HEK293 (cell line): ENCODE measurements around the gene PPP2R5E.
"Not testable (repeated sequence)": the region's sequence is repeated elsewhere in the genome, so short reads cannot be mapped to it uniquely, and the experiment has no call there.

ENCODE experiments used
- CTCF ChIA-PET: fragments of 350-600 bp; formaldehyde crosslinking; extraction: SDS; loops from one replicate; lab custom pipeline; 2021; ENCODE audit warnings: antibody characterized with exemption; lab: Yijun Ruan, JAX
- POLR2A ChIA-PET: fragments of 300-600 bp; formaldehyde crosslinking; extraction: SDS; loops from one replicate; lab custom pipeline; 2020; ENCODE audit warnings: antibody characterized with exemption, inconsistent platforms; lab: Yijun Ruan, JAX
- H3K27ac ChIP-seq: fragments of 200-500 bp; sonication (Bioruptor generic); 2 replicates; pipeline ENCODE4 v1.5.1; 2014; ENCODE audit warnings: low read depth, low read length, control low read depth, inconsistent platforms; ENCODE audit errors: extremely low read depth
- H3K36me3 ChIP-seq, 2 experiments: fragments of 200-500 bp in 1 of 2; sonication (Bioruptor generic) in 1 of 2; 1 replicate in 1 of 2; 2 replicates in 1 of 2; pipeline ENCODE4 v1.5.1; 2014 to 2017; ENCODE audit warnings: inconsistent platforms in 2 of 2, low read length in 2 of 2; ENCODE audit not compliant: control insufficient read depth in 2 of 2, insufficient read depth in 1 of 2
- H3K4me1 ChIP-seq: fragments of 200-500 bp; sonication (Bioruptor generic); 2 replicates; pipeline ENCODE4 v1.5.1; 2014; ENCODE audit warnings: mild to moderate bottlenecking, low read length, inconsistent platforms; ENCODE audit not compliant: control insufficient read depth, insufficient read depth
- H3K4me3 ChIP-seq: 2 replicates; pipeline ENCODE4 v1.5.1; 2011; ENCODE audit warnings: low read depth, mild to moderate bottlenecking, control low read depth, low read length, moderate library complexity
- H3K9me3 ChIP-seq: fragments of 200-500 bp; sonication (Bioruptor generic); 2 replicates; pipeline ENCODE4 v1.5.1; 2014; ENCODE audit warnings: low read depth, low read length, inconsistent platforms; ENCODE audit not compliant: control insufficient read depth, insufficient read depth
- FEZF1 ChIP-seq: fragments of 450-650 bp; formaldehyde crosslinking; IDR thresholded peaks from 2 replicates; pipeline ENCODE4 v1.5.1; 2016; ENCODE audit warnings: missing biosample characterization, missing genetic modification characterization
- GLI4 ChIP-seq: fragments of 450-650 bp; formaldehyde crosslinking; IDR thresholded peaks from 2 replicates; pipeline ENCODE4 v1.5.1; 2016; ENCODE audit warnings: missing biosample characterization, missing genetic modification characterization
- GLIS1 ChIP-seq: fragments of 450-650 bp; formaldehyde crosslinking; IDR thresholded peaks from 2 replicates; pipeline ENCODE4 v1.5.1; 2016; ENCODE audit warnings: missing biosample characterization, missing genetic modification characterization
- PRDM1 ChIP-seq: fragments of 450-650 bp; formaldehyde crosslinking; IDR thresholded peaks from 2 replicates; pipeline ENCODE4; 2016; ENCODE audit warnings: missing biosample characterization, missing genetic modification characterization
- PRDM6 ChIP-seq: fragments of 450-650 bp; formaldehyde crosslinking; IDR thresholded peaks from 2 replicates; pipeline ENCODE4 v1.5.1; 2017; ENCODE audit warnings: missing biosample characterization, missing genetic modification characterization
- ZFHX2 ChIP-seq: fragments of 450-650 bp; formaldehyde crosslinking; conservative IDR thresholded peaks from 2 replicates; pipeline ENCODE4 v1.5.1; 2016; ENCODE audit warnings: missing biosample characterization, missing genetic modification characterization
- ZFP3 ChIP-seq: fragments of 450-650 bp; formaldehyde crosslinking; IDR thresholded peaks from 2 replicates; pipeline ENCODE4 v1.5.1; 2016; ENCODE audit warnings: low read depth, missing biosample characterization, missing genetic modification characterization
- ZNF18 ChIP-seq: fragments of 450-650 bp; formaldehyde crosslinking; IDR thresholded peaks from 2 replicates; pipeline ENCODE4 v1.5.1; 2016; ENCODE audit warnings: missing biosample characterization, missing genetic modification characterization
- ZNF211 ChIP-seq: fragments of 450-650 bp; formaldehyde crosslinking; IDR thresholded peaks from 2 replicates; pipeline ENCODE4 v1.5.1; 2016; ENCODE audit warnings: low read depth, missing biosample characterization, missing genetic modification characterization
- ZNF274 ChIP-seq, 2 experiments: fragments of 200-500 bp in 1 of 2; fragments of 450-650 bp in 1 of 2; sonication (Bioruptor generic) in 1 of 2; formaldehyde crosslinking in 1 of 2; IDR thresholded peaks; 2 replicates each; pipeline versions ENCODE4 v1.5.1 to v1.6.1; 2014 to 2016; ENCODE audit warnings: borderline replicate concordance in 1 of 2, inconsistent platforms in 1 of 2, low read length in 1 of 2, missing biosample characterization in 1 of 2, missing genetic modification characterization in 1 of 2
- ZNF335 ChIP-seq: fragments of 450-650 bp; formaldehyde crosslinking; conservative IDR thresholded peaks from 2 replicates; pipeline ENCODE4 v1.5.1; 2016; ENCODE audit warnings: missing biosample characterization, missing genetic modification characterization
- ZNF501 ChIP-seq: fragments of 450-650 bp; formaldehyde crosslinking; IDR thresholded peaks from 2 replicates; pipeline ENCODE4 v1.5.1; 2016; ENCODE audit warnings: missing biosample characterization, missing genetic modification characterization
- ZNF549 ChIP-seq: fragments of 450-650 bp; IDR thresholded peaks from 2 replicates; pipeline ENCODE4 v1.5.1; 2018; ENCODE audit warnings: missing biosample characterization, missing genetic modification characterization, mild to moderate bottlenecking, inconsistent platforms, moderate library complexity
- ZNF629 ChIP-seq: fragments of 450-650 bp; formaldehyde crosslinking; IDR thresholded peaks from 2 replicates; pipeline ENCODE4 v1.5.1; 2017; ENCODE audit warnings: missing biosample characterization, missing genetic modification characterization
- ZNF792 ChIP-seq: fragments of 450-650 bp; formaldehyde crosslinking; IDR thresholded peaks from 2 replicates; pipeline ENCODE4 v1.5.1; 2016; ENCODE audit warnings: missing biosample characterization, missing genetic modification characterization

The PPP2R5E gene

GRCh38 chr14:63533474-63533873 is 9.7 kb downstream of the PPP2R5E start:
- no peak overlapping the region for H3K27ac ChIP-seq
- peaks cover 34 to 35% of the 10 kb centered on the region in 2 experiments for H3K36me3 ChIP-seq
- no peak overlapping the region for H3K4me3 ChIP-seq
- no peaks in the 10 kb centered on the region for H3K9me3 ChIP-seq
- TF ChIP-seq ZNF501 (tag by site-specific recombination) (no peak), ZFHX2 (tag by site-specific recombination) (no peak), ZNF792 (tag by site-specific recombination) (no peak), GLIS1 (tag by site-specific recombination) (no peak), ZNF211 (no peak)
- TF ChIP-seq, all 188 proteins: peak for 0
- no peaks in the 10 kb centered on the region for H3K4me1 ChIP-seq
- CTCF ChIA-PET: no interaction called here
- POLR2A ChIA-PET: no interaction called here

GRCh38 chr14:63524537-63525155 is 18.5 kb downstream of the PPP2R5E start:
- ChIA-PET POLR2A (interaction anchor here (1.3 kb wide), 1 partner anchor 19 kb away, joined by 3 read pairs; the partner anchor contains the start of gene PPP2R5E), CTCF (interaction anchor here (0.7 kb wide), 1 partner anchor 109 kb away, joined by 3 read pairs; no protein-coding TSS in a partner anchor)
- no peaks in the 10 kb centered on the region for H3K9me3 ChIP-seq
- H3K27ac ChIP-seq: no peak overlapping the region
- peaks cover 0 to 4% of the 10 kb centered on the region in 2 experiments; a peak in 2 of 3 replicates for H3K36me3 ChIP-seq
- TF ChIP-seq ZNF18 (tag by site-specific recombination) (peak; percentile 59; the same call in 1 of the 2 replicates), ZFP3 (no peak)
- H3K4me3 ChIP-seq: no peak overlapping the region
- peaks cover 7% of the 10 kb centered on the region for H3K4me1 ChIP-seq

GRCh38 chr14:63523735-63524426 is 19.3 kb downstream of the PPP2R5E start:
- Histone ChIP-seq H3K9me3 (no peaks in the 10 kb centered on the region), H3K4me1 (peaks cover 7% of the 10 kb centered on the region), H3K36me3 (peaks cover 0 to 3% of the 10 kb centered on the region in 2 experiments; a peak in 2 of 3 replicates), H3K27ac (no peak overlapping the region), H3K4me3 (no peak overlapping the region)
- TF ChIP-seq ZNF274 (IDR thresholded peaks at IDR 0.05; ENCODE audit: low read length) (no peak), ZNF274 (tag by site-specific recombination; IDR thresholded peaks at IDR 0.05; ENCODE audit: borderline replicate concordance) (no peak), ZNF549 (no peak)
- ChIA-PET CTCF (no interaction called here), POLR2A (no interaction called here)

GRCh38 chr14:63522511-63522910 is 20.7 kb downstream of the PPP2R5E start:
- H3K36me3 ChIP-seq, CTCF ChIA-PET, H3K9me3 ChIP-seq, H3K27ac ChIP-seq, H3K4me3 ChIP-seq, POLR2A ChIA-PET: not testable (repeated sequence)
- peaks cover 11% of the 10 kb centered on the region for H3K4me1 ChIP-seq

GRCh38 chr14:63517354-63517753 is 25.8 kb downstream of the PPP2R5E start:
- no peak overlapping the region for H3K27ac ChIP-seq
- peaks cover 0 to 3% of the 10 kb centered on the region in 2 experiments; a peak in 2 of 3 replicates for H3K36me3 ChIP-seq
- TF ChIP-seq GLI4 (tag by site-specific recombination) (no peak), PRDM1 (tag by site-specific recombination) (peak; percentile 19; the same call in 1 of the 2 replicates), ZNF335 (no peak), FEZF1 (tag by site-specific recombination) (0 out of 2 replicates have a peak, but pooled peaks have one; percentile 12), PRDM6 (tag by site-specific recombination) (peak; percentile 60), ZNF629 (tag by site-specific recombination) (peak; percentile 81)
- H3K4me1 ChIP-seq: peaks cover 37% of the 10 kb centered on the region
- H3K4me3 ChIP-seq: no peak overlapping the region
- no peaks in the 10 kb centered on the region for H3K9me3 ChIP-seq
- ChIA-PET POLR2A (no interaction called here), CTCF (no interaction called here)
